ENCODE results near the gene PARD3.

The PARD3 gene

GRCh38 chr10:34166823-34167222 lies 648.3 kb downstream of the PARD3 start:
- H3K9me3 Mint-ChIP-seq: no peaks in the 10 kb centered on the region
- DNase-seq (no peak), ATAC-seq (no peak)
- no peak overlapping the region for H3K27ac Mint-ChIP-seq
- H3K36me3 Mint-ChIP-seq (ENCODE audit: low read depth): no peaks in the 10 kb centered on the region
- no peaks in the 10 kb centered on the region for H3K4me1 Mint-ChIP-seq
- H3K4me3 Mint-ChIP-seq: no peak overlapping the region
- H3K27me3 Mint-ChIP-seq: no peaks in the 10 kb centered on the region

- ATAC-seq (no peak), DNase-seq (no peak)
- Mint-ChIP-seq H3K9me3 (no peaks in the 10 kb centered on the region), H3K27ac (no peak overlapping the region), H3K4me1 (no peaks in the 10 kb centered on the region), H3K4me3 (no peak overlapping the region), H3K27me3 (no peaks in the 10 kb centered on the region), H3K36me3 (ENCODE audit: low read depth) (no peaks in the 10 kb centered on the region)
Observed at GRCh38 chr10:34166354-34166753, 648.7 kb downstream of the PARD3 start.

- no peak overlapping the region for H3K27ac Mint-ChIP-seq
- no peaks in the 10 kb centered on the region for H3K9me3 Mint-ChIP-seq
- no peak overlapping the region for H3K4me3 Mint-ChIP-seq
- DNase-seq (no peak), ATAC-seq (no peak)
- H3K4me1 Mint-ChIP-seq: no peaks in the 10 kb centered on the region
- no peaks in the 10 kb centered on the region for H3K27me3 Mint-ChIP-seq
- no peaks in the 10 kb centered on the region for H3K36me3 Mint-ChIP-seq (ENCODE audit: low read depth)
Observed at GRCh38 chr10:34164029-34164428, 651.1 kb downstream of the PARD3 start.

GRCh38 chr10:34163075-34163905 lies 651.8 kb downstream of the PARD3 start:
- H3K36me3 Mint-ChIP-seq (ENCODE audit: low read depth): no peaks in the 10 kb centered on the region
- H3K4me3 Mint-ChIP-seq: no peak overlapping the region
- DNase-seq (no peak), ATAC-seq (no peak)
- H3K27ac Mint-ChIP-seq: no peak overlapping the region
- H3K4me1 Mint-ChIP-seq: no peaks in the 10 kb centered on the region
- H3K27me3 Mint-ChIP-seq: no peaks in the 10 kb centered on the region
- H3K9me3 Mint-ChIP-seq: no peaks in the 10 kb centered on the region

- Mint-ChIP-seq H3K27ac (no peak overlapping the region), H3K9me3 (no peaks in the 10 kb centered on the region), H3K4me3 (no peak overlapping the region), H3K36me3 (ENCODE audit: low read depth) (no peaks in the 10 kb centered on the region), H3K27me3 (peaks cover 2% of the 10 kb centered on the region), H3K4me1 (no peaks in the 10 kb centered on the region)
- no peak for ATAC-seq
- no peak for DNase-seq
Observed at GRCh38 chr10:34161777-34162370, 653.2 kb downstream of the PARD3 start.

GRCh38 chr10:34160595-34160994 lies 654.5 kb downstream of the PARD3 start:
- H3K4me1 Mint-ChIP-seq: no peaks in the 10 kb centered on the region
- no peak overlapping the region for H3K27ac Mint-ChIP-seq
- DNase-seq: no peak
- ATAC-seq: no peak
- no peaks in the 10 kb centered on the region for H3K9me3 Mint-ChIP-seq
- H3K4me3 Mint-ChIP-seq: no peak overlapping the region
- no peaks in the 10 kb centered on the region for H3K36me3 Mint-ChIP-seq (ENCODE audit: low read depth)
- H3K27me3 Mint-ChIP-seq: peaks cover 2% of the 10 kb centered on the region

- ATAC-seq: no peak
- no peaks in the 10 kb centered on the region for H3K4me1 Mint-ChIP-seq
- no peaks in the 10 kb centered on the region for H3K9me3 Mint-ChIP-seq
- peaks cover 3% of the 10 kb centered on the region for H3K27me3 Mint-ChIP-seq
- no peak overlapping the region for H3K27ac Mint-ChIP-seq
- H3K36me3 Mint-ChIP-seq (ENCODE audit: low read depth): no peaks in the 10 kb centered on the region
- no peak for DNase-seq
- no peak overlapping the region for H3K4me3 Mint-ChIP-seq
Observed at GRCh38 chr10:34157501-34157900, 657.6 kb downstream of the PARD3 start.

GRCh38 chr10:34156781-34157425 lies 658.2 kb downstream of the PARD3 start:
- H3K27me3 Mint-ChIP-seq: peaks cover 3% of the 10 kb centered on the region
- ATAC-seq (no peak), DNase-seq (no peak)
- no peaks in the 10 kb centered on the region for H3K4me1 Mint-ChIP-seq
- no peaks in the 10 kb centered on the region for H3K9me3 Mint-ChIP-seq
- H3K27ac Mint-ChIP-seq: no peak overlapping the region
- H3K36me3 Mint-ChIP-seq (ENCODE audit: low read depth): no peaks in the 10 kb centered on the region
- H3K4me3 Mint-ChIP-seq: no peak overlapping the region

GRCh38 chr10:34155812-34156211 lies 659.3 kb downstream of the PARD3 start:
- H3K4me1 Mint-ChIP-seq: no peaks in the 10 kb centered on the region
- no peak for ATAC-seq
- H3K27ac Mint-ChIP-seq: no peak overlapping the region
- H3K27me3 Mint-ChIP-seq: peaks cover 3% of the 10 kb centered on the region
- no peaks in the 10 kb centered on the region for H3K36me3 Mint-ChIP-seq (ENCODE audit: low read depth)
- H3K4me3 Mint-ChIP-seq: no peak overlapping the region
- H3K9me3 Mint-ChIP-seq: no peaks in the 10 kb centered on the region
- DNase-seq: no peak

- Mint-ChIP-seq H3K36me3 (ENCODE audit: low read depth) (no peaks in the 10 kb centered on the region), H3K4me3 (no peak overlapping the region), H3K4me1 (no peaks in the 10 kb centered on the region), H3K27me3 (peaks cover 5% of the 10 kb centered on the region), H3K27ac (no peak overlapping the region), H3K9me3 (no peaks in the 10 kb centered on the region)
- ATAC-seq: no peak
- DNase-seq: no peak
Observed at GRCh38 chr10:34154383-34154900, 660.7 kb downstream of the PARD3 start.

- no peaks in the 10 kb centered on the region for H3K4me1 Mint-ChIP-seq
- ATAC-seq (no peak), DNase-seq (no peak)
- H3K27ac Mint-ChIP-seq: no peak overlapping the region
- H3K9me3 Mint-ChIP-seq: no peaks in the 10 kb centered on the region
- no peaks in the 10 kb centered on the region for H3K36me3 Mint-ChIP-seq (ENCODE audit: low read depth)
- no peak overlapping the region for H3K4me3 Mint-ChIP-seq
- H3K27me3 Mint-ChIP-seq: peaks cover 5% of the 10 kb centered on the region
Observed at GRCh38 chr10:34153663-34154382, 661.3 kb downstream of the PARD3 start.

GRCh38 chr10:34152434-34152833 lies 662.7 kb downstream of the PARD3 start:
- Mint-ChIP-seq H3K27ac (no peak overlapping the region), H3K9me3 (no peaks in the 10 kb centered on the region), H3K36me3 (ENCODE audit: low read depth) (no peaks in the 10 kb centered on the region), H3K4me1 (no peaks in the 10 kb centered on the region), H3K27me3 (peaks cover 3% of the 10 kb centered on the region), H3K4me3 (no peak overlapping the region)
- DNase-seq (no peak), ATAC-seq (no peak)

GRCh38 chr10:34151931-34152330 lies 663.2 kb downstream of the PARD3 start:
- no peak overlapping the region for H3K4me3 Mint-ChIP-seq
- H3K9me3 Mint-ChIP-seq: no peaks in the 10 kb centered on the region
- H3K4me1 Mint-ChIP-seq: no peaks in the 10 kb centered on the region
- H3K36me3 Mint-ChIP-seq (ENCODE audit: low read depth): no peaks in the 10 kb centered on the region
- no peak overlapping the region for H3K27ac Mint-ChIP-seq
- ATAC-seq (no peak), DNase-seq (no peak)
- peaks cover 3% of the 10 kb centered on the region for H3K27me3 Mint-ChIP-seq

GRCh38 chr10:34151481-34151880 lies 663.6 kb downstream of the PARD3 start:
- no peak for DNase-seq

More at GRCh38 chr10:34151481-34151880, 663.6 kb downstream of the PARD3 start:
- no peaks in the 10 kb centered on the region for H3K9me3 Mint-ChIP-seq
- H3K36me3 Mint-ChIP-seq (ENCODE audit: low read depth): no peaks in the 10 kb centered on the region
- no peak for ATAC-seq
- H3K27ac Mint-ChIP-seq: no peak overlapping the region
- no peaks in the 10 kb centered on the region for H3K4me1 Mint-ChIP-seq
- peaks cover 3% of the 10 kb centered on the region for H3K27me3 Mint-ChIP-seq
- no peak overlapping the region for H3K4me3 Mint-ChIP-seq
